K562 (cell line): ENCODE results near the gene ASPHD2. TPM values are rescaled to one million over a fixed set of nuclear protein-coding genes. Genes with fewer than 3 reads are reported as not detected.

Experiments
- ATAC-seq: fragments of 200-7000 bp; cut with Tn5 transposase; 3 replicates; pipeline ENCODE4 v1.9.1; 2020; ENCODE audit warnings: moderate library complexity
- BruUV-seq: library from RNA; stranded (reverse); fragments of 400-500 nt; replicated peaks from 2 replicates; lab custom pipeline; 2021; lab: Mats Ljungman, UMichigan
- CTCF ChIA-PET: fragments of 300-600 bp; formaldehyde crosslinking; extraction: SDS; loops from one replicate; lab custom pipeline; 2021; ENCODE audit warnings: low intra/inter-chr PET ratio; lab: Yijun Ruan, JAX
- POLR2A ChIA-PET: fragments of 300-600, 350-650 bp; sonication (Branson Sonifier 250); formaldehyde crosslinking; extraction: SDS; loops from one replicate; lab custom pipeline; 2021; ENCODE audit warnings: antibody characterized with exemption, inconsistent platforms; lab: Yijun Ruan, JAX
- DNase-seq, 4 experiments: peaks; one replicate each; pipeline versions ENCODE4 v3.0.0 to v3.0.0-alpha.2; 2011 to 2018; ENCODE audit warnings: low spot score in 3 of 4, mixed read lengths in 3 of 4; ENCODE audit errors: extremely low read depth in 1 of 4
- FAIRE-seq: peaks from 2 replicates; lab custom pipeline; 2011; peaks lifted over from hg19 to GRCh38; lab: Jason Lieb, UNC
- H2AFZ ChIP-seq: 2 replicates; pipeline ENCODE4 v1.6.0; 2011; ENCODE audit warnings: low read depth, low read length, control low read depth, inconsistent platforms
- H3K27ac ChIP-seq: fragments of 200-600 bp; 3 replicates; pipeline ENCODE4 v1.8.0; 2011; ENCODE audit warnings: low read depth, mild to moderate bottlenecking, control low read depth, inconsistent platforms, low read length, moderate library complexity, mixed read lengths; ENCODE audit errors: extremely low read depth
- H3K27me3 ChIP-seq, 2 experiments: fragments of 300-600 bp in 1 of 2; 2 replicates in 1 of 2; 3 replicates in 1 of 2; pipeline versions ENCODE4 v1.6.0 to v1.8.0; 2011; ENCODE audit warnings: inconsistent platforms in 2 of 2, low read length in 2 of 2, mild to moderate bottlenecking in 1 of 2, mixed read lengths in 1 of 2, moderate library complexity in 1 of 2; ENCODE audit not compliant: control insufficient read depth in 2 of 2, insufficient read depth in 2 of 2
- H3K36me3 ChIP-seq: fragments of 300-600 bp; 3 replicates; pipeline ENCODE4 v1.8.0; 2011; ENCODE audit warnings: mild to moderate bottlenecking, low read length, inconsistent platforms; ENCODE audit not compliant: control insufficient read depth, insufficient read depth
- H3K4me1 ChIP-seq, 2 experiments: fragments of 200-600 bp in 1 of 2; replicated peaks in 1 of 2; 2 replicates in 1 of 2; 3 replicates in 1 of 2; pipeline versions ENCODE4 v1.5.1 to v1.8.0; 2011; ENCODE audit warnings: inconsistent platforms in 2 of 2, low read length in 2 of 2, mild to moderate bottlenecking in 1 of 2, mixed read lengths in 1 of 2, moderate library complexity in 1 of 2; ENCODE audit not compliant: control insufficient read depth in 2 of 2, insufficient read depth in 2 of 2
- H3K4me2 ChIP-seq: 2 replicates; pipeline ENCODE4 v1.6.1; 2011; ENCODE audit warnings: low read length, control low read depth, inconsistent platforms, mixed read lengths; ENCODE audit not compliant: insufficient read depth
- H3K4me3 ChIP-seq: fragments of 200-600 bp; sonication (generic), shearing (Covaris generic); 2 replicates; pipeline ENCODE4 v1.5.1; 2016; ENCODE audit warnings: control low read depth, inconsistent platforms
- H3K79me2 ChIP-seq: fragments of 200-600 bp; 3 replicates; pipeline ENCODE4 v1.8.0; 2011; ENCODE audit warnings: low read length, inconsistent platforms; ENCODE audit not compliant: control insufficient read depth, insufficient read depth
- H3K9ac ChIP-seq, 2 experiments: 2 replicates each; pipeline versions ENCODE4 v1.6.0 to v1.6.1; 2011; ENCODE audit warnings: low read depth in 2 of 2, low read length in 2 of 2, control low read depth in 1 of 2, inconsistent platforms in 1 of 2, mild to moderate bottlenecking in 1 of 2, mixed read lengths in 1 of 2; ENCODE audit not compliant: insufficient read depth in 1 of 2
- H3K9me1 ChIP-seq: one replicate; pipeline ENCODE4 v1.6.0; 2011; ENCODE audit warnings: inconsistent platforms, mild to moderate bottlenecking, low read length, moderate library complexity; ENCODE audit not compliant: control insufficient read depth, insufficient read depth
- H3K9me3 ChIP-seq: replicated peaks from 2 replicates; pipeline ENCODE4 v1.5.1; 2011; ENCODE audit warnings: low read depth, low read length, inconsistent platforms; ENCODE audit not compliant: control insufficient read depth, insufficient read depth
- H4K20me1 ChIP-seq: replicated peaks from 2 replicates; pipeline ENCODE4 v1.6.1; 2011; ENCODE audit warnings: low read length, inconsistent platforms, mixed read lengths; ENCODE audit not compliant: control insufficient read depth, insufficient read depth
- NFIC ChIP-seq: fragments of 450-650 bp; IDR thresholded peaks from 2 replicates; pipeline ENCODE4 v1.6.1; 2017; ENCODE audit warnings: mild to moderate bottlenecking, inconsistent platforms
- RBM25 ChIP-seq: fragments of 200-400 bp; formaldehyde crosslinking; IDR thresholded peaks from 2 replicates; pipeline ENCODE4 v1.6.1; 2018; ENCODE audit warnings: low read length, low read depth, moderate library complexity; ENCODE audit not compliant: severe bottlenecking
- SMARCE1 ChIP-seq: fragments of 450-650 bp; IDR thresholded peaks from 2 replicates; pipeline ENCODE4 v1.7.1; 2016; ENCODE audit warnings: mild to moderate bottlenecking
- whole genome bisulfite sequencing: fragments of 100-300 bp; shearing (Covaris generic); methylation state at CpG from one replicate; pipeline ENCODE4 v1.1.6; 2016; ENCODE audit warnings: low coverage, mixed read lengths; ENCODE audit not compliant: insufficient coverage; ENCODE audit errors: missing lambda C conversion rate; 5-methylcytosine and 5-hydroxymethylcytosine counted together
- in situ Hi-C: fragments of 300-500 bp; cut with MboI; formaldehyde crosslinking; loops from 4 replicates; pipeline ENCODE4 v1.15.0; 2018; ENCODE audit warnings: inconsistent platforms, mixed read lengths
- intact Hi-C: fragments of 100-400 bp; cut with micrococcal nuclease; formaldehyde crosslinking; loops from 2 replicates; pipeline ENCODE4 v1.14.2; 2022
- polyA plus RNA-seq, 8 experiments: library from polyadenylated mRNA; depleted of rRNA in 4 of 8; stranded (reverse) in 5 of 8; unstranded in 3 of 8; fragments of >200 nt; fragmentation: Nextera tagmentation in 2 of 8; fragmentation: Illumina TruSeq in 1 of 8; extraction: Ambion mirVana in 2 of 8; extraction: Trizol in 1 of 8; gene quantifications; 2 replicates each; pipeline versions ENCODE4 v1.2.1 to v1.2.3, GENCODE V29; 2011 to 2014; ENCODE audit warnings: inconsistent platforms in 1 of 8, missing spikeins in 1 of 8
- total RNA-seq, 7 experiments: library from RNA; depleted of rRNA in 6 of 7; stranded (reverse); fragments of >200 nt in 6 of 7; fragmentation: Illumina TruSeq in 2 of 7; extraction: Trizol in 2 of 7; gene quantifications; 2 replicates each; pipeline versions ENCODE4 v1.2.1 to v1.2.3, GENCODE V29; 2011 to 2021; ENCODE audit warnings: low replicate concordance in 1 of 7
- TF ChIP-seq, protein P1 (sequence below): sonication (generic); formaldehyde crosslinking; IDR thresholded peaks from 2 replicates; pipeline ENCODE4 v1.9.0; 2022; ENCODE audit warnings: mild to moderate bottlenecking, missing genetic modification reagents
- TF ChIP-seq, protein P2 (sequence below): fragments of 450-650 bp; IDR thresholded peaks from 2 replicates; pipeline ENCODE4 v1.6.1; 2018; ENCODE audit warnings: mild to moderate bottlenecking, low read depth; ENCODE audit not compliant: partially characterized antibody

ASPHD2 gene
- total and polyA plus RNA-seq, 9 of the 15 experiments (the other 6 are each of a cell fraction or from before 2014, with no cell fraction given): 0.18 to 0.64 (median 0.36) TPM

DNA sequence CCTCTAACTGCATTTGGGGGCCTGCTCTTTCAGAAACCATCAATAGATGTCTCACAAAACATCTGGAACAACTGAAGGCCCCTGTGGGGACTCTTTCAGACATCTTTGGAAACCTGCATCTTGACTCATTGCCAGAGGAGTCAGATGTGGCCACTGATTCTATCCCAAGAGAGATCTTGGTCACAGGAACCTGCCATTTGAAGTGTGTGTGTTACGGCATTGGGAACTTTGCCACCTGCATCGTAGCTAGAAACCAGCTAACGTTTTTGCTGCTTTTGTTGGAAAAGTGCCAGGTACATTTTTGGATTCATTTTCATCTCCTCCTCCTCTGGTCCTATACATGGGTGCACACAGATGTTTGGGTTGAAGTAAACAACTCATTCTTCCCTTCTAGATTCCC is 58.9 kb downstream of the ASPHD2 start:
- intact Hi-C loops (loop anchor here (10.0 kb wide), 1 partner anchor 97 kb away; no protein-coding TSS in a partner anchor), in situ Hi-C loops (no loop called here)
- no TSS peak for BruUV-seq
- Histone ChIP-seq H3K4me3 (no peak overlapping the region), H3K27ac (no peak overlapping the region), H3K9me3 (no peaks in the 10 kb centered on the region), H3K9me1 (no peaks in the 10 kb centered on the region), H3K4me1 (peaks cover 13 to 20% of the 10 kb centered on the region in 2 experiments; a peak in 4 of 5 replicates), H3K79me2 (peaks cover 56% of the 10 kb centered on the region), H2AFZ (no peak overlapping the region), H4K20me1 (no peaks in the 10 kb centered on the region), H3K9ac (no peak overlapping the region), H3K27me3 (no peaks in the 10 kb centered on the region), H3K4me2 (no peak overlapping the region), H3K36me3 (peaks cover 73% of the 10 kb centered on the region)
- no peak for DNase-seq
- FAIRE-seq: no peak
- POLR2A ChIA-PET: no interaction called here
- 60% methylated on average over 3 of the region's 3 CpGs for WGBS
- no peak for ATAC-seq
- TF ChIP-seq NFIC: peak; percentile 35
- TF ChIP-seq, protein P1, sequence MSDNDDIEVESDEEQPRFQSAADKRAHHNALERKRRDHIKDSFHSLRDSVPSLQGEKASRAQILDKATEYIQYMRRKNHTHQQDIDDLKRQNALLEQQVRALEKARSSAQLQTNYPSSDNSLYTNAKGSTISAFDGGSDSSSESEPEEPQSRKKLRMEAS (CRISPR knock-in tag): no peak
- CTCF ChIA-PET: no interaction called here

DNA sequence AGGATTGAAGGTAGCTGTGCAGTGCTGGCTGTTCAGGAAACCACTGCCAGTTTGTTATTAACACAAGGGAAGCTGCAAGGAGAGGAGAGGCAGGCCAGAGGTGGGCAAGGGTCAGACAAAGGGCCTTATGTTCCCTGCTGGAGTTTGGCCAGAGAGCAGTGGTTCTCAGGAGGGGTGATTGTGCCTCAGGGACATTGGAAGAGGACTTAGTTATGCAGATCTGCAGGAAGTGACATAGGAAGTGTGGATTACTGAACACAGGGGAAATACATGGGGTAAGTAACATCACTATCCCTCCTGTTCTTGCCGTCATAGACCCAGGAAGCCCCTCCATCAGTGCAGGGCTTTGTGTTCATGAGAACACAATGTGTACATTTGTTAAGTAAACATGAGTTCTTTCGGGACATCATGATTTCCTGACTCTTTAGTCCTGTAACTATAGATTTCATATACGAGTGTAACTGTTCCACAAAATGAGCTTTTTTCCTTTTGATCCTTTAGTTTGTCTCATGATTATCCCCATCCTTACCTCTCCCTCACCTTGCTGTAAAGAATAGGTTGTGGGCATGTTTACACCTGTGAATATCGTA is 60.5 kb downstream of the ASPHD2 start:
- DNase-seq: no peak
- Histone ChIP-seq H3K27me3 (no peaks in the 10 kb centered on the region), H3K4me1 (peaks cover 13 to 36% of the 10 kb centered on the region in 2 experiments; a peak in 3 of 5 replicates), H3K4me3 (no peak overlapping the region)
- no peak for TF ChIP-seq RBM25
- TF ChIP-seq, protein P2, sequence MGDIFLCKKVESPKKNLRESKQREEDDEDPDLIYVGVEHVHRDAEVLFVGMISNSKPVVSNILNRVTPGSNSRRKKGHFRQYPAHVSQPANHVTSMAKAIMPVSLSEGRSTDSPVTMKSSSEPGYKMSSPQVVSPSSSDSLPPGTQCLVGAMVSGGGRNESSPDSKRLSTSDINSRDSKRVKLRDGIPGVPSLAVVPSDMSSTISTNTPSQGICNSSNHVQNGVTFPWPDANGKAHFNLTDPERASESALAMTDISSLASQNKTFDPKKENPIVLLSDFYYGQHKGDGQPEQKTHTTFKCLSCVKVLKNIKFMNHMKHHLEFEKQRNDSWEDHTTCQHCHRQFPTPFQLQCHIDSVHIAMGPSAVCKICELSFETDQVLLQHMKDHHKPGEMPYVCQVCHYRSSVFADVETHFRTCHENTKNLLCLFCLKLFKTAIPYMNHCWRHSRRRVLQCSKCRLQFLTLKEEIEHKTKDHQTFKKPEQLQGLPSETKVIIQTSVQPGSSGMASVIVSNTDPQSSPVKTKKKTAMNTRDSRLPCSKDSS: no peak
- no peak for TF ChIP-seq SMARCE1
- TF ChIP-seq, all 486 proteins: peak for 0
- intact Hi-C loops: loop anchor here (10.0 kb wide), 1 partner anchor 95 kb away; no protein-coding TSS in a partner anchor
- no peak overlapping the region for H3K4me2 ChIP-seq
- H3K36me3 ChIP-seq: peaks cover 88% of the 10 kb centered on the region
- 94% methylated on average over 4 of the region's 4 CpGs for WGBS
- ChIA-PET CTCF (no interaction called here), POLR2A (interaction anchor here (0.8 kb wide), 1 partner anchor 84 kb away, joined by 4 read pairs; no protein-coding TSS in a partner anchor)
- no peak for ATAC-seq
- no peak overlapping the region; the same call in 2 of the 3 replicates for H3K27ac ChIP-seq
- no peaks in the 10 kb centered on the region for H3K9me1 ChIP-seq
- H2AFZ ChIP-seq: no peak overlapping the region
- in situ Hi-C loops: no loop called here
- peaks cover 42% of the 10 kb centered on the region for H3K79me2 ChIP-seq
- H3K9me3 ChIP-seq: no peaks in the 10 kb centered on the region; the same call in 1 of the 2 replicates
- BruUV-seq: no TSS peak
- FAIRE-seq: no peak
- H4K20me1 ChIP-seq: no peaks in the 10 kb centered on the region
- H3K9ac ChIP-seq: no peak overlapping the region
